ENCODE results near the gene DDAH1. TPM values are rescaled to one million over a fixed set of nuclear protein-coding genes. Genes with fewer than 3 reads are reported as not detected.

Gene DDAH1
- total RNA-seq, 1 experiment from 2014 or later, result 65.9 TPM

- BruUV-seq (replicated peaks), result no TSS peak
- no peak overlapping the region for H3K4me3 ChIP-seq (ENCODE audit: low read length)
- peaks cover 7% of the 10 kb centered on the region for H3F3A ChIP-seq (ENCODE audit: low read length, unreplicated experiment)
- H4K20me1 ChIP-seq (ENCODE audit: low read length), result no peaks in the 10 kb centered on the region
- peak overlapping the region; percentile 54; the same call in 1 of the 2 replicates for H3K9ac ChIP-seq (ENCODE audit: low read length)
- peak; percentile 74 for DNase-seq
- H3K27ac ChIP-seq (ENCODE audit: low read length), result peak overlapping the region; percentile 90
- peaks cover 9% of the 10 kb centered on the region; the same call in 1 of the 2 replicates for H3K9me3 ChIP-seq (ENCODE audit: low read length)
- peaks cover 20% of the 10 kb centered on the region for H3K36me3 ChIP-seq (ENCODE audit: low read depth, low read length)
- no peaks in the 10 kb centered on the region for H3K9me2 ChIP-seq (replicated peaks; ENCODE audit: low read length)
- CTCF ChIA-PET, result interaction anchor here (0.6 to 0.8 kb wide), 2 partner anchors 13 to 548 kb away, joined by 4 read pairs; no protein-coding TSS in a partner anchor
- POLR2A ChIA-PET (ENCODE audit: unreplicated experiment), result interaction anchor here (0.5 to 1.1 kb wide), 3 partner anchors 13 to 109 kb away, joined by 3 to 4 read pairs (median 4); no protein-coding TSS in a partner anchor
- intact Hi-C loops (cut with micrococcal nuclease), result no loop called here
- H2AFZ ChIP-seq (ENCODE audit: low read length), result no peak overlapping the region
- H3K27me3 ChIP-seq (ENCODE audit: low read length), result no peaks in the 10 kb centered on the region
- H3K79me2 ChIP-seq (ENCODE audit: low read length), result peaks cover 57% of the 10 kb centered on the region
- ATAC-seq, result peak; percentile 32
- TF ChIP-seq EZH2phosphoT487 (IDR thresholded peaks at IDR 0.05; ENCODE audit: borderline replicate concordance, low read length) (no peak), EZH2 (IDR thresholded peaks at IDR 0.05; ENCODE audit: low read length, unreplicated experiment) (no peak), CTCF (conservative IDR thresholded peaks at IDR 0.05; ENCODE audit: low read depth, low read length) (no peak)
- 0 out of 2 replicates have a peak overlapping the region, but pooled peaks have one; percentile 32 for H3K4me2 ChIP-seq (ENCODE audit: low read length)
- H3K4me1 ChIP-seq (ENCODE audit: insufficient read depth, low read length), result peaks cover 59% of the 10 kb centered on the region
These were observed 134.7 kb downstream of the DDAH1 start for GRCh38 chr1:85330214-85330631.

GRCh38 chr1:85328713-85329397, 136.1 kb downstream of the DDAH1 start:
- H3K9ac ChIP-seq (ENCODE audit: low read length), result peak overlapping the region; percentile 54
- intact Hi-C loops (cut with micrococcal nuclease), result loop anchor here (1.0 to 5.0 kb wide), 5 partner anchors 14 to 253 kb away; partner anchors contain the start of gene CCN1
- ChIA-PET POLR2A (ENCODE audit: unreplicated experiment) (interaction anchor here (0.6 kb wide), 2 partner anchors 135 to 283 kb away, joined by 4 to 5 read pairs; no protein-coding TSS in a partner anchor), CTCF (no interaction called here)
- H3K4me2 ChIP-seq (ENCODE audit: low read length), result peak overlapping the region; percentile 52
- H3K4me1 ChIP-seq (ENCODE audit: insufficient read depth, low read length), result peaks cover 61% of the 10 kb centered on the region
- peak; percentile 90 for ATAC-seq
- H3K36me3 ChIP-seq (ENCODE audit: low read depth, low read length), result peaks cover 9% of the 10 kb centered on the region
- TF ChIP-seq EZH2 (IDR thresholded peaks at IDR 0.05; ENCODE audit: low read length, unreplicated experiment), result no peak
- H2AFZ ChIP-seq (ENCODE audit: low read length), result no peak overlapping the region
- peaks cover 7% of the 10 kb centered on the region; the same call in 1 of the 2 replicates for H3K9me3 ChIP-seq (ENCODE audit: low read length)
- H4K20me1 ChIP-seq (ENCODE audit: low read length), result no peaks in the 10 kb centered on the region
- H3K4me3 ChIP-seq (ENCODE audit: low read length), result no peak overlapping the region
- peaks cover 7% of the 10 kb centered on the region for H3F3A ChIP-seq (ENCODE audit: low read length, unreplicated experiment)
- peak overlapping the region; percentile 90 for H3K27ac ChIP-seq (ENCODE audit: low read length)
- H3K27me3 ChIP-seq (ENCODE audit: low read length), result no peaks in the 10 kb centered on the region
- no peaks in the 10 kb centered on the region for H3K9me2 ChIP-seq (replicated peaks; ENCODE audit: low read length)
- H3K79me2 ChIP-seq (ENCODE audit: low read length), result peaks cover 59% of the 10 kb centered on the region
- DNase-seq, result peak; percentile 99
- BruUV-seq (replicated peaks), result no TSS peak

DNA sequence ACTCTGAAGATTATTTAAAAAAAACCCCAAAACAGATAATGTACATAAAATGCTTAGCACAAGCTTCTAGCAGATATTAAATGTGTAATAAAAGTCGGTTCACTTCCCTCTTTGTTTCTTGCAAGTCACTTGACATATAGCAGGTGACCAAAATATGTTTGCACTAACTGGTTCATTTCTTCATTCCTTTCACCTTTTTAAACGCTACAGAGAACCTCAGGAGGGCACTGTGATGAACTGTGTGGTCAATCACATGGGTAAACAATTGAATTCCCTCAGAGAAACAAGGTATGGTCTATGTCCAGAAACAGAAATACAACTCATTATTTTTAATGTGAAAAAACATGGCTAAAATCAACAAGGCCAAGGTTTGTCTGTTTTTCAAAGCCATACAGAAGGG, 137.2 kb downstream of the DDAH1 start:
- Histone ChIP-seq H3K4me1 (ENCODE audit: insufficient read depth, low read length) (peaks cover 68% of the 10 kb centered on the region), H3K9ac (ENCODE audit: low read length) (peak overlapping the region; percentile 23; the same call in 1 of the 2 replicates), H3K4me3 (ENCODE audit: low read length) (no peak overlapping the region), H2AFZ (ENCODE audit: low read length) (no peak overlapping the region), H3K9me2 (replicated peaks; ENCODE audit: low read length) (no peaks in the 10 kb centered on the region), H3K27me3 (ENCODE audit: low read length) (no peaks in the 10 kb centered on the region), H3K79me2 (ENCODE audit: low read length) (peaks cover 49% of the 10 kb centered on the region), H3K36me3 (ENCODE audit: low read depth, low read length) (no peaks in the 10 kb centered on the region), H3F3A (ENCODE audit: low read length, unreplicated experiment) (peaks cover 7% of the 10 kb centered on the region), H4K20me1 (ENCODE audit: low read length) (no peaks in the 10 kb centered on the region), H3K9me3 (ENCODE audit: low read length) (no peaks in the 10 kb centered on the region), H3K4me2 (ENCODE audit: low read length) (peak overlapping the region; percentile 52; the same call in 1 of the 2 replicates), H3K27ac (ENCODE audit: low read length) (peak overlapping the region; percentile 90)
- intact Hi-C loops (cut with micrococcal nuclease), result loop anchor here (2.0 to 5.0 kb wide), 3 partner anchors 13 to 255 kb away; partner anchors contain the start of gene CCN1
- peak; percentile 58 for DNase-seq
- no peak for ATAC-seq
- BruUV-seq (replicated peaks), result no TSS peak
- POLR2A ChIA-PET (ENCODE audit: unreplicated experiment), result no interaction called here
- CTCF ChIA-PET, result no interaction called here
- no peak for TF ChIP-seq EZH2phosphoT487 (IDR thresholded peaks at IDR 0.05; ENCODE audit: borderline replicate concordance, low read length)
- TF ChIP-seq EZH2 (IDR thresholded peaks at IDR 0.05; ENCODE audit: low read length, unreplicated experiment), result no peak
- no peak for TF ChIP-seq CTCF (conservative IDR thresholded peaks at IDR 0.05; ENCODE audit: low read depth, low read length)

Data from PC-3 (cell line).